H1 (cell line): ENCODE results near the gene GPER1. TPM values are rescaled to one million over a fixed set of nuclear protein-coding genes. Genes with fewer than 3 reads are reported as not detected.

Experiments
- BCL11A ChIP-seq, 2 experiments: IDR thresholded peaks; one replicate each; pipeline ENCODE4 v1.6.1; 2011; ENCODE audit warnings: low read depth in 2 of 2, low read length in 2 of 2, mild to moderate bottlenecking in 2 of 2
- CBX8 ChIP-seq: fragments of 300-800, 300-1000 bp; sonication (generic); IDR thresholded peaks from 2 replicates; pipeline ENCODE4 v1.7.1; 2016; ENCODE audit warnings: low read depth, low read length, borderline replicate concordance
- CHD1 ChIP-seq: IDR thresholded peaks from 2 replicates; pipeline ENCODE4 v1.6.1; 2012; ENCODE audit warnings: low read depth, low read length, improper control_type of control experiment
- POLR2A ChIP-seq, 2 experiments: IDR thresholded peaks; 1 replicate in 1 of 2; 2 replicates in 1 of 2; pipeline ENCODE4 v1.6.1; 2011; ENCODE audit warnings: low read depth in 2 of 2, low read length in 2 of 2, mild to moderate bottlenecking in 2 of 2; ENCODE audit errors: control extremely low read depth in 1 of 2
- POU5F1 ChIP-seq: IDR thresholded peaks from 2 replicates; pipeline ENCODE4 v1.6.1; 2011; ENCODE audit warnings: low read depth, mild to moderate bottlenecking, low read length, moderate library complexity
- SAP30 ChIP-seq: fragments of 300-600 bp; sonication (generic); IDR thresholded peaks from 2 replicates; pipeline ENCODE4 v1.7.1; 2012; ENCODE audit warnings: low read length, moderate library complexity, mild to moderate bottlenecking, inconsistent platforms; ENCODE audit not compliant: insufficient read depth, insufficient replicate concordance
- YY1 ChIP-seq: IDR thresholded peaks from 2 replicates; pipeline ENCODE4 v1.6.1; 2011; ENCODE audit warnings: low read depth, mild to moderate bottlenecking, low read length
- ZNF274 ChIP-seq: IDR thresholded peaks from 2 replicates; pipeline ENCODE4 v1.7.0; 2012; ENCODE audit warnings: low read length, borderline replicate concordance; ENCODE audit errors: extremely low read depth
- polyA plus RNA-seq, 7 experiments: library from polyadenylated mRNA; depleted of rRNA in 3 of 7; stranded (reverse) in 5 of 7; unstranded in 2 of 7; fragments of >200 nt in 5 of 7; fragments of 200-250 nt in 2 of 7; gene quantifications; 1 replicate in 5 of 7; 2 replicates in 1 of 7; 4 replicates in 1 of 7; pipeline versions ENCODE4 v1.2.1 to v1.2.3, GENCODE V29; 2011 to 2013; ENCODE audit warnings: missing spikeins in 2 of 7, mixed read lengths in 2 of 7
- total RNA-seq: library from RNA; stranded (reverse); fragmentation: NEBNext Ultra II Directional; extraction: Animal tissue kit (Norgen Biotek cat#: 25700); gene quantifications from 2 replicates; pipeline ENCODE4 v1.2.1, GENCODE V29; 2021
- TF ChIP-seq, protein P1 (sequence below): fragments of 300-600 bp; sonication (generic); IDR thresholded peaks from 2 replicates; pipeline ENCODE4 v1.7.1; 2012; ENCODE audit warnings: low read length, moderate library complexity, mild to moderate bottlenecking, inconsistent platforms; ENCODE audit not compliant: insufficient replicate concordance
- TF ChIP-seq, protein P2 (sequence below), 3 experiments: IDR thresholded peaks; 1 replicate in 2 of 3; 2 replicates in 1 of 3; pipeline versions ENCODE4 v1.5.1 to v1.6.1; 2011; ENCODE audit warnings: low read length in 3 of 3, mild to moderate bottlenecking in 3 of 3, inconsistent platforms in 2 of 3, low read depth in 1 of 3, moderate library complexity in 1 of 3; ENCODE audit not compliant: insufficient read depth in 1 of 3; ENCODE audit errors: control extremely low read depth in 1 of 3

Gene GPER1
- total and polyA plus RNA-seq, 2 of the 8 experiments (the other 6 are each of a cell fraction or from before 2014, with no cell fraction given): 0.24 to 0.47 TPM

DNA sequence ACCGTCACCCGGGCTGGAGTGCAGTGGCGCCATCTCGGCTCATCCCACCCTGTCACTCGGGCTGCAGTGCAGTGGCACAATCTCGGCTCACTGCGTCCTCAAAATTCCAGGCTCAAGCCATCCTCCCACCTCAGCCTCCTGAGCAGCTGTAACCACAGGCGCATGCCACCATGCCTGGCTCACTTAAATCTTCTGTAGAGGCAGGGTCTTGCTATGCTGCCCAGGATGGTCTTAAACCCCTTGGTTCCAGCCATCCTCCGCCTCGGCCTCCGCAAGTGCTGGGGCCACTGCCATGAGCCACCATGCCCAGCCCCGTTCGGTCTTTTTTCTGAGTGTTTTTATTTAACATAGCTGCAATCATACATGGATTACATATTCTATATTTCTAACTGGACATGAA, 41.5 kb downstream of the GPER1 start (continued):
- TF ChIP-seq, protein P1, sequence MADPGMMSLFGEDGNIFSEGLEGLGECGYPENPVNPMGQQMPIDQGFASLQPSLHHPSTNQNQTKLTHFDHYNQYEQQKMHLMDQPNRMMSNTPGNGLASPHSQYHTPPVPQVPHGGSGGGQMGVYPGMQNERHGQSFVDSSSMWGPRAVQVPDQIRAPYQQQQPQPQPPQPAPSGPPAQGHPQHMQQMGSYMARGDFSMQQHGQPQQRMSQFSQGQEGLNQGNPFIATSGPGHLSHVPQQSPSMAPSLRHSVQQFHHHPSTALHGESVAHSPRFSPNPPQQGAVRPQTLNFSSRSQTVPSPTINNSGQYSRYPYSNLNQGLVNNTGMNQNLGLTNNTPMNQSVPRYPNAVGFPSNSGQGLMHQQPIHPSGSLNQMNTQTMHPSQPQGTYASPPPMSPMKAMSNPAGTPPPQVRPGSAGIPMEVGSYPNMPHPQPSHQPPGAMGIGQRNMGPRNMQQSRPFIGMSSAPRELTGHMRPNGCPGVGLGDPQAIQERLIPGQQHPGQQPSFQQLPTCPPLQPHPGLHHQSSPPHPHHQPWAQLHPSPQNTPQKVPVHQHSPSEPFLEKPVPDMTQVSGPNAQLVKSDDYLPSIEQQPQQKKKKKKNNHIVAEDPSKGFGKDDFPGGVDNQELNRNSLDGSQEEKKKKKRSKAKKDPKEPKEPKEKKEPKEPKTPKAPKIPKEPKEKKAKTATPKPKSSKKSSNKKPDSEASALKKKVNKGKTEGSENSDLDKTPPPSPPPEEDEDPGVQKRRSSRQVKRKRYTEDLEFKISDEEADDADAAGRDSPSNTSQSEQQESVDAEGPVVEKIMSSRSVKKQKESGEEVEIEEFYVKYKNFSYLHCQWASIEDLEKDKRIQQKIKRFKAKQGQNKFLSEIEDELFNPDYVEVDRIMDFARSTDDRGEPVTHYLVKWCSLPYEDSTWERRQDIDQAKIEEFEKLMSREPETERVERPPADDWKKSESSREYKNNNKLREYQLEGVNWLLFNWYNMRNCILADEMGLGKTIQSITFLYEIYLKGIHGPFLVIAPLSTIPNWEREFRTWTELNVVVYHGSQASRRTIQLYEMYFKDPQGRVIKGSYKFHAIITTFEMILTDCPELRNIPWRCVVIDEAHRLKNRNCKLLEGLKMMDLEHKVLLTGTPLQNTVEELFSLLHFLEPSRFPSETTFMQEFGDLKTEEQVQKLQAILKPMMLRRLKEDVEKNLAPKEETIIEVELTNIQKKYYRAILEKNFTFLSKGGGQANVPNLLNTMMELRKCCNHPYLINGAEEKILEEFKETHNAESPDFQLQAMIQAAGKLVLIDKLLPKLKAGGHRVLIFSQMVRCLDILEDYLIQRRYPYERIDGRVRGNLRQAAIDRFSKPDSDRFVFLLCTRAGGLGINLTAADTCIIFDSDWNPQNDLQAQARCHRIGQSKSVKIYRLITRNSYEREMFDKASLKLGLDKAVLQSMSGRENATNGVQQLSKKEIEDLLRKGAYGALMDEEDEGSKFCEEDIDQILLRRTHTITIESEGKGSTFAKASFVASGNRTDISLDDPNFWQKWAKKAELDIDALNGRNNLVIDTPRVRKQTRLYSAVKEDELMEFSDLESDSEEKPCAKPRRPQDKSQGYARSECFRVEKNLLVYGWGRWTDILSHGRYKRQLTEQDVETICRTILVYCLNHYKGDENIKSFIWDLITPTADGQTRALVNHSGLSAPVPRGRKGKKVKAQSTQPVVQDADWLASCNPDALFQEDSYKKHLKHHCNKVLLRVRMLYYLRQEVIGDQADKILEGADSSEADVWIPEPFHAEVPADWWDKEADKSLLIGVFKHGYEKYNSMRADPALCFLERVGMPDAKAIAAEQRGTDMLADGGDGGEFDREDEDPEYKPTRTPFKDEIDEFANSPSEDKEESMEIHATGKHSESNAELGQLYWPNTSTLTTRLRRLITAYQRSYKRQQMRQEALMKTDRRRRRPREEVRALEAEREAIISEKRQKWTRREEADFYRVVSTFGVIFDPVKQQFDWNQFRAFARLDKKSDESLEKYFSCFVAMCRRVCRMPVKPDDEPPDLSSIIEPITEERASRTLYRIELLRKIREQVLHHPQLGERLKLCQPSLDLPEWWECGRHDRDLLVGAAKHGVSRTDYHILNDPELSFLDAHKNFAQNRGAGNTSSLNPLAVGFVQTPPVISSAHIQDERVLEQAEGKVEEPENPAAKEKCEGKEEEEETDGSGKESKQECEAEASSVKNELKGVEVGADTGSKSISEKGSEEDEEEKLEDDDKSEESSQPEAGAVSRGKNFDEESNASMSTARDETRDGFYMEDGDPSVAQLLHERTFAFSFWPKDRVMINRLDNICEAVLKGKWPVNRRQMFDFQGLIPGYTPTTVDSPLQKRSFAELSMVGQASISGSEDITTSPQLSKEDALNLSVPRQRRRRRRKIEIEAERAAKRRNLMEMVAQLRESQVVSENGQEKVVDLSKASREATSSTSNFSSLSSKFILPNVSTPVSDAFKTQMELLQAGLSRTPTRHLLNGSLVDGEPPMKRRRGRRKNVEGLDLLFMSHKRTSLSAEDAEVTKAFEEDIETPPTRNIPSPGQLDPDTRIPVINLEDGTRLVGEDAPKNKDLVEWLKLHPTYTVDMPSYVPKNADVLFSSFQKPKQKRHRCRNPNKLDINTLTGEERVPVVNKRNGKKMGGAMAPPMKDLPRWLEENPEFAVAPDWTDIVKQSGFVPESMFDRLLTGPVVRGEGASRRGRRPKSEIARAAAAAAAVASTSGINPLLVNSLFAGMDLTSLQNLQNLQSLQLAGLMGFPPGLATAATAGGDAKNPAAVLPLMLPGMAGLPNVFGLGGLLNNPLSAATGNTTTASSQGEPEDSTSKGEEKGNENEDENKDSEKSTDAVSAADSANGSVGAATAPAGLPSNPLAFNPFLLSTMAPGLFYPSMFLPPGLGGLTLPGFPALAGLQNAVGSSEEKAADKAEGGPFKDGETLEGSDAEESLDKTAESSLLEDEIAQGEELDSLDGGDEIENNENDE: no peak
- TF ChIP-seq SAP30: no peak
- TF ChIP-seq, protein P2, sequence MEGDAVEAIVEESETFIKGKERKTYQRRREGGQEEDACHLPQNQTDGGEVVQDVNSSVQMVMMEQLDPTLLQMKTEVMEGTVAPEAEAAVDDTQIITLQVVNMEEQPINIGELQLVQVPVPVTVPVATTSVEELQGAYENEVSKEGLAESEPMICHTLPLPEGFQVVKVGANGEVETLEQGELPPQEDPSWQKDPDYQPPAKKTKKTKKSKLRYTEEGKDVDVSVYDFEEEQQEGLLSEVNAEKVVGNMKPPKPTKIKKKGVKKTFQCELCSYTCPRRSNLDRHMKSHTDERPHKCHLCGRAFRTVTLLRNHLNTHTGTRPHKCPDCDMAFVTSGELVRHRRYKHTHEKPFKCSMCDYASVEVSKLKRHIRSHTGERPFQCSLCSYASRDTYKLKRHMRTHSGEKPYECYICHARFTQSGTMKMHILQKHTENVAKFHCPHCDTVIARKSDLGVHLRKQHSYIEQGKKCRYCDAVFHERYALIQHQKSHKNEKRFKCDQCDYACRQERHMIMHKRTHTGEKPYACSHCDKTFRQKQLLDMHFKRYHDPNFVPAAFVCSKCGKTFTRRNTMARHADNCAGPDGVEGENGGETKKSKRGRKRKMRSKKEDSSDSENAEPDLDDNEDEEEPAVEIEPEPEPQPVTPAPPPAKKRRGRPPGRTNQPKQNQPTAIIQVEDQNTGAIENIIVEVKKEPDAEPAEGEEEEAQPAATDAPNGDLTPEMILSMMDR (IDR thresholded peaks at IDR 0.05; ENCODE audit: control extremely low read depth in 1 of 3, insufficient read depth in 1 of 3, low read depth in 1 of 3, low read length in 3 of 3): no peak
- TF ChIP-seq POLR2A (IDR thresholded peaks at IDR 0.05; ENCODE audit: control extremely low read depth in 1 of 2, low read depth in 2 of 2, low read length in 2 of 2): no peak
- no peak for TF ChIP-seq BCL11A (IDR thresholded peaks at IDR 0.05; ENCODE audit: low read depth in 2 of 2, low read length in 2 of 2)
- TF ChIP-seq CHD1: no peak
- no peak for TF ChIP-seq ZNF274
- no peak for TF ChIP-seq CBX8
- TF ChIP-seq YY1: no peak
- no peak for TF ChIP-seq POU5F1
